ENCODE results near the gene ARL17B. TPM values are rescaled to one million over a fixed set of nuclear protein-coding genes. Genes with fewer than 3 reads are reported as not detected.
"Not testable (repeated sequence)": the region's sequence is repeated elsewhere in the genome, so short reads cannot be mapped to it uniquely, and the experiment has no call there.

Gene ARL17B
- total RNA-seq (2021; fragmentation: NEBNext Ultra II Directional; extraction: Animal tissue kit (Norgen Biotek cat#: 25700)), result 18.7 and 21.6 TPM in 2 replicates
- polyA plus RNA-seq (2011; rRNA removed), result 4.8 and 5.4 TPM in 2 replicates
- polyA plus RNA-seq (2011; cell fraction: cytosol; rRNA removed), result 7.2 TPM
- 11.9 TPM for polyA plus RNA-seq (2011; cell fraction: nucleus; rRNA removed)
- 4.9 to 7.1 TPM (median 5.2 TPM) in 4 replicates for polyA plus RNA-seq (2012, experiment 1 of 2)
- 2.0 TPM for polyA plus RNA-seq (2012, experiment 2 of 2)
- 5.4 TPM for polyA plus RNA-seq (2013, experiment 1 of 2)
- 4.5 TPM for polyA plus RNA-seq (2013, experiment 2 of 2)
- 5.8 and 10.8 TPM in 2 replicates for polyA minus RNA-seq (2011; rRNA and poly(A)+ RNA removed)
- polyA minus RNA-seq (2011; cell fraction: cytosol; rRNA and poly(A)+ RNA removed), result 8.1 TPM
- polyA minus RNA-seq (2011; cell fraction: nucleus; rRNA and poly(A)+ RNA removed), result 11.9 TPM
- long read RNA-seq, experiment 1, partial matches to known transcripts, result 1 of 7 reads
- long read RNA-seq, experiment 1, other reads (novel, unspliced or antisense), result 6 of 7 reads
- long read RNA-seq, experiment 2, partial matches to known transcripts, result 0 of 3 reads
- long read RNA-seq, experiment 2, other reads (novel, unspliced or antisense), result 2 of 3 reads

GRCh38 chr17:46361755-46362154 is at the start of gene ARL17B:
ARL17B (minus strand) TSS chr17:46361766; CDS start chr17:46358397, 3,369 bp downstream.
- H3K27me3 ChIP-seq (replicated peaks in 1 of 4; ENCODE audit: control insufficient read depth in 3 of 4, extremely low read depth in 1 of 4, insufficient read depth in 3 of 4, low read length in 3 of 4); H3K4me2 ChIP-seq (ENCODE audit: insufficient read depth in 1 of 2, low read depth in 2 of 2, low read length in 2 of 2); H3K79me2 ChIP-seq (ENCODE audit: control insufficient read depth in 1 of 2, insufficient read depth in 2 of 2, low read length in 2 of 2); H3K56ac ChIP-seq (replicated peaks; ENCODE audit: insufficient read length, low read depth, low read length); H3K79me1 ChIP-seq (ENCODE audit: low read depth, low read length); H3K4ac ChIP-seq (replicated peaks; ENCODE audit: insufficient read length, low read depth, low read length); POLR2A ChIA-PET (ENCODE audit: partially characterized antibody); H3K4me1 ChIP-seq (replicated peaks in 1 of 4; ENCODE audit: control insufficient read depth in 3 of 4, insufficient read depth in 4 of 4, low read length in 3 of 4); H4K20me1 ChIP-seq (replicated peaks in 1 of 2; ENCODE audit: control insufficient read depth in 1 of 2, insufficient read depth in 2 of 2, low read length in 2 of 2); H3K9ac ChIP-seq (replicated peaks in 1 of 4; ENCODE audit: extremely low read depth in 1 of 4, low read depth in 3 of 4, low read length in 3 of 4); H2BK15ac ChIP-seq (ENCODE audit: low read length); H2BK12ac ChIP-seq (ENCODE audit: low read depth, low read length); H2BK120ac ChIP-seq (replicated peaks; ENCODE audit: low read depth, low read length); H3K23me2 ChIP-seq (ENCODE audit: low read depth, low read length); H2BK5ac ChIP-seq (ENCODE audit: low read depth, low read length); H3K18ac ChIP-seq (ENCODE audit: extremely low read depth, low read length); H2BK20ac ChIP-seq (ENCODE audit: low read length); H3K14ac ChIP-seq (ENCODE audit: insufficient read length); H4K5ac ChIP-seq (ENCODE audit: insufficient read length, low read depth, low read length); H4K8ac ChIP-seq (ENCODE audit: extremely low read depth, insufficient read depth, low read length); H3K23ac ChIP-seq (ENCODE audit: insufficient read length); H2AK5ac ChIP-seq (ENCODE audit: low read depth, low read length); H3K9me3 ChIP-seq (ENCODE audit: insufficient read depth in 2 of 2, low read depth in 1 of 2, low read length in 1 of 2); H3K27ac ChIP-seq (ENCODE audit: low read depth, low read length); H4K91ac ChIP-seq (replicated peaks; ENCODE audit: insufficient read length, low read length); CTCF ChIA-PET (ENCODE audit: partially characterized antibody); H2AFZ ChIP-seq (ENCODE audit: low read length); H3K36me3 ChIP-seq (ENCODE audit: control insufficient read depth in 2 of 4, insufficient read depth in 4 of 4, low read length in 3 of 4): not testable (repeated sequence)
- peak; percentile 99 for FAIRE-seq
- no CpG with 5 or more reads among the region's 22 CpGs for WGBS, 2 experiments (ENCODE audit: extremely low coverage in 1 of 2, insufficient coverage in 1 of 2, insufficient read length in 1 of 2, insufficient replicate concordance in 2 of 2, low coverage in 1 of 2, low lambda C conversion rate in 2 of 2, missing lambda C conversion rate in 1 of 2)
- H3K4me3 ChIP-seq (ENCODE audit: extremely low read depth in 1 of 4, insufficient read depth in 2 of 4, low read depth in 3 of 4, low read length in 4 of 4), result peak within 1 kb of the TSS in 1 of 4 experiments; percentile 43; a peak in 2 of 8 replicates
- TF ChIP-seq SP1 (IDR thresholded peaks at IDR 0.05; ENCODE audit: low read depth, low read length), result peak; percentile 60
- peak in 1 of 2 experiments; percentile 83 for DNase-seq (ENCODE audit: low read depth in 1 of 2, low spot score in 2 of 2)
